CD4-positive, alpha-beta T cell treated with Interleukin-6 for 4 hours (primary cell): ENCODE measurements around the gene SCAF8.
"Not testable (repeated sequence)": the region's sequence is repeated elsewhere in the genome, so short reads cannot be mapped to it uniquely, and the experiment has no call there.

Experiments used
- DNase-seq: peaks from one replicate; pipeline ENCODE4 v3.0.0-alpha.2; 2020; ENCODE audit warnings: mixed read lengths

Gene SCAF8, protein sequence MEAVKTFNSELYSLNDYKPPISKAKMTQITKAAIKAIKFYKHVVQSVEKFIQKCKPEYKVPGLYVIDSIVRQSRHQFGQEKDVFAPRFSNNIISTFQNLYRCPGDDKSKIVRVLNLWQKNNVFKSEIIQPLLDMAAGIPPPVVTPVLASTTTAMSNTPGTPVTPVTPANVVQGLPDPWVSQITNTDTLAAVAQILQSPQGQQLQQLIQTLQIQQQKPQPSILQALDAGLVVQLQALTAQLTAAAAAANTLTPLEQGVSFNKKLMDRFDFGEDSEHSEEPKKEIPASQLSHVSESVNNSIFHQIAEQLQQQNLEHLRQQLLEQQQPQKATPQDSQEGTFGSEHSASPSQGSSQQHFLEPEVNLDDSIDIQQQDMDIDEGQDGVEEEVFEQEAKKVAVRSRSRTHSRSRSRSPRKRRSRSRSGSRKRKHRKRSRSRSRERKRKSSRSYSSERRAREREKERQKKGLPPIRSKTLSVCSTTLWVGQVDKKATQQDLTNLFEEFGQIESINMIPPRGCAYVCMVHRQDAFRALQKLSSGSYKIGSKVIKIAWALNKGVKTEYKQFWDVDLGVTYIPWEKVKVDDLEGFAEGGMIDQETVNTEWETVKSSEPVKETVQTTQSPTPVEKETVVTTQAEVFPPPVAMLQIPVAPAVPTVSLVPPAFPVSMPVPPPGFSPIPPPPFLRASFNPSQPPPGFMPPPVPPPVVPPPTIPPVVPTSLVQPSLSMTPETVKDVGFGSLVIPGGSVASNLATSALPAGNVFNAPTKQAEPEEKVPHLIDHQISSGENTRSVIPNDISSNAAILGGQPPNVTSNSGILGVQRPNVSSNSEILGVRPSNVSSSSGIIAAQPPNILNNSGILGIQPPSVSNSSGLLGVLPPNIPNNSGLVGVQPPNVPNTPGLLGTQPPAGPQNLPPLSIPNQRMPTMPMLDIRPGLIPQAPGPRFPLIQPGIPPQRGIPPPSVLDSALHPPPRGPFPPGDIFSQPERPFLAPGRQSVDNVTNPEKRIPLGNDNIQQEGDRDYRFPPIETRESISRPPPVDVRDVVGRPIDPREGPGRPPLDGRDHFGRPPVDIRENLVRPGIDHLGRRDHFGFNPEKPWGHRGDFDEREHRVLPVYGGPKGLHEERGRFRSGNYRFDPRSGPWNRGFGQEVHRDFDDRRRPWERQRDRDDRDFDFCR (N-terminal part only)

DNA sequence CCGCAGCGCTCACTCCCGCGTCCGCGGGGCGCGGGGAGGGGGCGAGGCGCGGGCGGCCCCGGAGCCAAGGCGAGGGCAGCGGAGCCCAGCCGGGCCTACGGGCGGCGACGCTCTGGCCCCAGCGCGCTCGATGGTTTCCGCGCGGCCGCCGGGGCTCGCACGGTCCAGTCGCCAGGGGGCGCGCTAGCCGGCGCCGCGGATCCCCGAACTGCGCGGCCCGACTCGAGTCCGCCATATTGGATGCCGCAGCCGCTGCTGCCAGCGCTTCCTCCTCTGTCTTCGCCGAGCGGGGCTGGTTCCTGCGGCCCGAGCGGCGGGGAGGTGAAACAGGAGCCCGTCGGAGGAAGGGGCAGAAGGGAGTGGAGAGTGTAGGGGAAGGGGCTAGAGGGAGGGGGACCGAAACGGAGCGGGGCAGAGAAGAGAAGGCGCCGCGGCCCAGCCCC lies at the start of gene SCAF8:
Gene SCAF8, plus strand, starts transcription at position 234 of the 443 bp plus-strand sequence. CDS start 485 bp downstream, outside the sequence.
- DNase-seq: peak; percentile 86

DNA sequence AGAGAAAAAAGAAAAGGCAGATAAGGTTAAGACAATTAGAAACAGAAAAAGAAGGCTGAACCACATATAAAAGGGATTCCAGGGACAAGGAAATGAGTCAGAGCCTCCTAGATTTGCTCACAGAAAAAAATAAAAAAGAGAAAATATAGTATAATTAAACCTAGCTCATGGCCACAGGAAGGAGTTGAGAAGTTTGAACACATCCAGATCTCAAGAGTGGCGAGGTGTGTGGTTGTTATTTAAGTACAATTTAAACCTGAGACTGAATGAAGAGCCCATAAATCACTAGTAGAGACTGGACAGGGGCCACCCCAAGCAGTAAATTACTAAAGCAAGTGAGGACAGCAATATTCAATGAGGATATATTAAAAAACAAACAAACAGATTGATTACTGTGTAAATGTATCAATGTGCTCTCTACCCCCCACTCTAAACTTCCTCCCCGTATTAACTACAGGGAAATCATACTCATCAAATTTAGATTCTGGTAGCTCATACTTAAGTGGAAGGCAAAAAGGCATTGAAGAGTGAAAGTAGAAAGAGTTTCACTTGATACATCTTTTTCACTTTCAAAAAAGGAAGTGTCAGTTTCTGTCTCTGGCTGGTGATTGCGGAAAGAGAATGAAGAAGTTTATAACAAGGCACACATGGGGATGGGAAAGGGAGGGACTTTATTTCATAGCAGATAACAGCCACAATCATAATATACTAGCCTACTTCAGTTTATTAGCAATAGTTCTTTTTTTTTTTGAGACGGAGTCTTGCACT lies 49.3 kb upstream of the SCAF8 start:
- no peak for DNase-seq

DNA sequence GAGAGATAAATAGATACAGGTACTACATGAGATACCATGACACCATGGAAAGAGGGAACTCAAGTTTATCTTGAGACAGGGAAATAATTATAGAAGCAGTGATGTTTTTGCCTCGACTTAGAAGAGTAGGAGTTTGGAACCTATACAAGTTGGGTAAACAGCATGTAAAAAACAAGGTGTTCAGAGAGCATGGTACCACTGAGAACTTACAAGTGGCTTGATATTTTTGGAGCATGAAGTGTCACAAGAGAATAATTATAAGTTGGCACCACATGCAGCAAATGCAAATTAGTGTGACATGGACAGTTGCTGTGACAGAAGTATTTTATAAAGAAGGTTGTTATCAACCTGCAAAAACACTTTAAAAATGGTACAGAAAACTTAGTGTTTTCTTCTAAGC lies 47.1 kb upstream of the SCAF8 start:
- DNase-seq: no peak

DNA sequence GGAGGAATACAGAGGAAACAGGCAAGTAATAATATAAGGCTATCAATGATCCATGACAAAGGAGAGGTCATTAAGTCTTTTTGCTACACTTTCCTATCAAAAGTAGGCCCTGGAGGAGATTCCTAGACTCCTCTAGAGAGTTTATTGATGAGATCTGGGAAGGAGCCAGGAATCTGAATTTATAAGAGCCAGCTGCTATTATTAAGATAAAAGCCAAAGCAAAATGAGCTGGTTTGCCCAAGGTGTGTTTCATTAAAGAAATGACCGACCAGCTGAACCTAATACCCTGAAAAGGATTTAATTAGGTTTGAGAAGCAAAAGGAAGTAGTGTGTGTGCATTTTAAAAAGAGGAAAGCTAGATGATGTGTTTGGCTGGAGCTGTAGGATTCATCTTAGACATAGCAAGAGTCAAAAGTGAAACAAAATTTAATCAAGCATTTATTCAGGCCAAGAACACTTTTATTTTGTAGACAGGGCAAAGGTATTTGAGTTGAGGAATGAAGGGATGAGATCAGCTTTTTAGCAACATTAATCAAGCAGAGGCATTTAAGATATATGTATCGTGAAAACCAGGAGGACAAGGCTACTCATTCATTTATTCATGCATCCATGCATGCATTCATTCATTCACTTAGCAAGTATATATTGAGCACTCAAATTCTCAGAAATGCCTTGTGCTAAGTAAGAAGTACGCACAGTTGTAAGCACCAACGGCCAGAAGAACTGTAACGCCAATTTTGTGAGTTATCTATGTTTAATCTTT lies 43.5 kb upstream of the SCAF8 start:
- no peak for DNase-seq

DNA sequence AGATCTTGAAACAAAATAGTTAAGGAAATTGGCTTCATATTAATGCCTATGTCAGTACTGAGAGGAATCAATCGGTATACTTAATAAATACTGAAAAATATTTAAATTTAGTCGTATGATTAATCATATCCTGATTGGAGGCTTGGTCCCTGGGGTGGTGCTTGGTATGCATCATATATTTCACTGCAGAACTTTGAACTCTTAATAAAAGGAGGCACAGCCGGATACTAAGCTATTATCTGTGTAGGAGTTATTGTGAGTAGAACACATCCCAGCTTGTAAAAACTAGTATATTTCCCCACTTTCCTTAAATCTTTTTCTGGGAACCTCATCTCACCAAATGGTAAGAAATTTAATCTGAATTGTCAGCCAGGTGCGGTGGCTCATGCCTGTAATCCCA lies 42.4 kb upstream of the SCAF8 start:
- DNase-seq: no peak

DNA sequence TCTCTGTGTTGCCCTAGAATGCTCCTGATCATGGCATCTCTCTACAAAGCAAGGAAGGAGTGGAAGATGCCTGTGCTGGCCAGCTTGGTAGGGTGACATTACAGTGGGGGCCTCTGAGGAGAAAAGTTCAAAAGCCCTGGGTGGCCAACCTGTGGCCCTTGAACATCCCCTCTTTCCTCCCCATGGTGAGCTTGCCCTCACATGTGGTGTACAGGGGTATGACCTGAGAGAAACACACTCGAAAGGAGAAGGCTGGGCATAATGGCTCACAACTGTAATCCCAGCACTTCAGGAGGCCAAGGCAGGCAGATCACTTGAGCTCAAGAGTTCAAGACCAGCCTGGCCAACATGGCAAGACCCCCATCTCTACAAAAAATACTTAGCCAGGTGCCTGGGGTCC lies 36.6 kb upstream of the SCAF8 start:
- no peak for DNase-seq

DNA sequence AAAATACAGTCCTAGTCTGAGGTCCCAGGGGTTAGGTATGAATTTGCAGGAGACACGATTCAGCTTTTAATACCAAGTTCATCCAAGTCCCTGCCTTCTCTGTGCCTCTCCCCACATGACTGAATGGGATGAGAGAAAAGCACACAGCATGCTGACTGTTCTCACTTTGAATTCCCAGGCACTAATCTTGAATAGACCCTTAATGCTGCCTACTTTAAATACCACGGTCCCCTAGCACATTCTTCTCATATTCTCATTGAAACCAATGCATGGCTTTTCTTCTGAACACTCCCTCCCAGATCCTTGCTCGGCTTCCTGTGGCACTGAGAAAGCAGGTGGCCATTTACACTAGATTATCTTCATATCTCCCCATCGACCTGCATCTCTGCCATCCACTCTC lies 30.1 kb upstream of the SCAF8 start:
- DNase-seq: no peak

DNA sequence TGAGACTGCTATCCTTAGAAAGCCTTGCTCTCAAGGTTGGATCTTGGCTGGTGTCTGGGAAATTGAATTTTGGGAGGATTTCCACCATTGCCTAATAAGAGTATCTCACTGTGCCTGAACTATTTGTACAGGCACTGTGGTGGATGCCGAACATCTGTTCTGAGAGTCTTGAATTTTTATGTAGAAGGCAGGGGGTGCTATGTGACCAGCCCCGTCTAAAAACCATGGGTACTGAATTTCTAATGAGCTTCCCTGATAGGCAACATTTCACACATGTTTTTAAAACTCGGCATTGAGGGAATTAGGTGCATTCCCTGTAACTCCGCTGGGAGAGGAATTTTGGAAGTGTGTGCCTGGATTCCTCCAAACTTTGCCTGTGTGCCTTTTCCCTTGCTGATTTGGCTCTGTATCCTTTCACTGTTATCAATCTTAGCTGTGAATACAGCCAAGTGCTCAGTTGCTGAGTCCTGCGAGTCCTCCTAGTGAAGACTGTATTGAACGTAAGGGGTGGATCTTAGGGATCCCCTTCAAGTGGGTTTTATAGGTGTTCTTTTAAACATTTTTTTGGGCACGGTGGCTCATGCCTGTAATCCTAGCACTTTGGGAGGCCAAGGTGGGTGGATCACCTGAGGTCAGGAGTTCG lies 27.6 kb upstream of the SCAF8 start:
- peak; percentile 3 for DNase-seq

DNA sequence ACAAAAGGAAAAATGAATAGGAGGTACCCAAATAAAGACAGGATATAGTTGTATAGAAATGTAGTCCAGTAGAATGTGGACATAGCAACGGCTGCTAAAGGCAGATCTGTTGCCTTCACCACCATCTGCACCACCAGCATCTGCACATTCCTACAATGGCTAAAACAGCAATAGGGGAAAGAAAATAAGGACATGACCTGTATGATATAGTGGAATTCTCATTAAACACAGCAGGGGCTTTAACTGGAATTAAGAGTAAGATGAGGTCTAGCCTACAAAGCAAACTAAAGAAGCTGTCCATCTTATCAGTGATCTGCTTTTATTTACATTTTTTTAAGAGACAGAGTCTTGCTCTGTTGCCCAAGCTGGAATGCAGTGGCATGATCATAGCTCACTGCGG lies 26.8 kb upstream of the SCAF8 start:
- DNase-seq: no peak

DNA sequence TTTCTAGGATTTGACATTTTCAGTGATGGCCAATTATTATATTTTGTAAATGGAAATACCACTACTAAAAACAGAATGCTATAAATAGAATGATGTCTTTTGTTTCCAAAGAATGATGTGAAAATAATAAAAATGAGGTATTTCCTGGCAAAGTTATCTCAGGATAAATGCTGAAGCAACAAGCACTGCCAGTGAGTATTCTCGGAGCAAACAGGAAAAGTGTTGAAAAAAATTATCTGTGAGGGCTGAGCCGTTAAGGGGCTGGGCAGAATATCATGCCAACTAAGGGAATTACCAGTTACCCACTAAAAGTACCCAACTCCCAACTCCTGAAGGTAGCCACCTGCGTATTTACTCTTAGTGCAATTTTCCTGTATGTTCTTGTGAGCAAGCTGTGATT lies 23.6 kb upstream of the SCAF8 start:
- no peak for DNase-seq

DNA sequence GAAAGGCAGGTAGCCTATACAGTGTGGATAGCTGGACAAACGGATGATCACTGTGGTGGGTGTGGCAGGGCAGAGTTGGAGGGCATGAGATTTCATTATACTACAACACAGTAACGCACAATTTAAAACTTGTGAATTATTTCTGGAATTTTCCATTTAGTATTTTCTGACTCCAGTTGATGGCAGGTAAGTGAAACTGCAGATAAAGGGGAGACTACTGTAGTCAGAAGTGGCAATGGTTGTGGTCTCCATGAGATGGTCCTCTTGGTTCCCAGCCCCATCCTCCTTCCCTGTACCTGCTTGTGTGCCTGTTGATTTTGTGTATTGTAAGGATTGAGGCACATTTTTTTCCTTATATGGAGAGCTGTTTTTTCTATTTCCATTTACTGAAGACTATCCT lies 22.5 kb upstream of the SCAF8 start:
- no peak for DNase-seq

DNA sequence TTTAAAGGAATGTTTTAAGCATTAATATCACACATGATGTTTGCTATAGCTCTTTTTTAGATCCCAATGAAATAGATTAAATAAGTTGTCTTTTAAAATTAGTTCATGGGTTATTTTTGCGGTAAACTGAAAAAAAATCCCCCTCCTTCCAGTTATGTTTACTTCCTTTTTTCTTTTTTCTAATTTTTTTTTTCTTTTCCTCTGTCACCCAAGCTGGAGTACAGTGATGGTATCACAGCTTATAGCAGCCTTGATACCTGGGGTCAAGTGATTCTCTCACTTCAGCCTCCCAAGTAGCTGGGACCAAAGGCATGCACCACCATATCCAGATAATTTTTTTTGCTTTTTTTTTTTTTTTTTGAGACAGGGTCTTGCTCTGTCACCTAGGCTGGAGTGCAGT lies 17.8 kb upstream of the SCAF8 start:
- no peak for DNase-seq

DNA sequence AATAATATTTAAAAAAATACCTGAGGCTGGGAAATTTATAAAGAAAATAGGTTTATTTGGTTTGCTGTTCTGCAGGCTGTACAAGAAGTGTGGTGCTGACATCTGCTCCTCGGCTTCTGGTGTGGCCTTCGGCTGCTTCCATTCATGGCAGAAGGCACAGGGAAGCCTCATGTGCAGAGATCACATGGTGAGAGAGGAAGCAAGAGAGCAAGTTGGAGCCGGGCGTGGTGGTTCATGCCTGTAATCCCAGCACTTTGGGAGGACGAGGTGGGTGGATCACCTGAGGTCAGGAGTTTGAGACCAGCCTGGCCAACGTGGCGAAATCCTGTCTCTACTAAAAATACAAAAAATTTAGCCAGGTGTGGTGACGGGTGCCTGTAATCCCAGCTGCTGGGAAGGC lies 16.9 kb upstream of the SCAF8 start:
- DNase-seq: not testable (repeated sequence)

DNA sequence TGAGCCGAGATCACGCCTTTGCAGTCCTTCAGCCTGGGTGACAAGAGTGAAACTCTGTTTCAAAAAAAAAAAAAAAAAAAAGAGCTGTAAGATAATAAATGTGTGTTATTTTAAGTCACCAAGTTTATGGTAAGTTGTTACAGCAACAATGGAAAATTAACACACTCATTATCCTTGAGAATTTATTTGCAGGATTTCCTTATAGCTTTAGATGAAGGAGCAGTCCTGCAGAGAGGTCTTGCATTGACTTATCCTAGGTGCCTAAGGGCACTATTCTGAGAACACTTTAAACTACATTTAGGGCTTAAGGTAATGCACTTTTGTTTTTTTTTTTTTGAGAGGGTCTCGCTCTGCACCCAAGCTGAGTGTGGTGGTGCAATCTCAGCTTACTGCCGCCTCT lies 13.8 kb upstream of the SCAF8 start:
- no peak for DNase-seq

DNA sequence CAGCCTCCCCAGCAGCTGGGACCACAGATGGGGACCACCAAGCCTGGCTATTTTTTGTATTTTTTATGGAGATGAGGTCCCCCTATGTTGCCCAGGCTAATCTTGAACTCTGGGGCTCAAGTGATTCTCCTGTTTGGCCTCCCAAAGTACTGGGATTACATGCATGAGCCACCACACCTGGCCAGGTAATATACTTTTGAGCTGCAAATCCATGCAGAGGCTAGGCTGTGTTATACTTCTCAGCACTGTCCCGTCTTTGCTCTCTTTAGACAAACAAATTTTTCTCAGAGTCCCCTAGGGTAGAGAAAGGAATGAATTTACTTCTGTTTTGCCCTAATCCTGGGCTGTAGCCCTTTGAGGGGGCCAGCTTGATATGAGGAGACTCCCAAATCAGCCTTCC lies 13.4 kb upstream of the SCAF8 start:
- DNase-seq: no peak

DNA sequence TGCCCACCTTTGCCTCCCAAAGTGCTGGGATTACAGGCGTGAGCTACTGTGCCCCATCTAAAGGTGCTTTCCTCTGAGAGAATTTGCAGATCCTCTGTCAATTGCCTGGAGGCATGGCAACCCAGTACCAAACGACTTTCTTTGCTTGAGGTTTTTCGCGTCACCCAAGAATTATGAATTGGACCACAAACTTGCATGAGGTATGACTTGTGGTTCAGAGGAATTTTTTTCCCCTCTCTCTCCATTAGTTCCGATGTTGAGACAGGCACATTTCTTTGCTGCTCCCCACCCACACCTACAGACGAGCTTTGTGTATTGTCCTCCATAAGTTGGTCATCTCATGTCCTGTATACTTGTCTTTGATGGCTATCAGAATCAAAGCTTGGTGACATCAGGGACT lies 11.8 kb upstream of the SCAF8 start:
- no peak for DNase-seq

DNA sequence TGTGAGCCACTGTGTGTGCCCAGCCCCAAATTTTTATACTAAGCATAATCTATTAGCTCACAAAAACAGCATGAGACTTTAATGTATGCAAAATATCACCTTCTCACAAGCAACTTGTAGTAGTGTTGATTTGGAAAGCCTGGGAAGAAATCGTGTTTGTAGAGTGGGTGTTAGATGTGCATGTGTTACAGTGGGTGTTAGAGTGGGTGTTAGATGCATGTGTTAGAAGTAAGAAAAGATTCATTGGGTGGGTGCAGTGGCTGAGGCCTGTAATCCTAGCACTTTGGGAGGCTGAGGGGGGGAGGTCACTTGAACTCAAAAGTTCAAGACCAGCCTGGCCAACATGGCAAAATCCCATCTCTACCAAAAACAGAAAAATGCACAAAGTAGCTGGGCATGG lies 6.3 kb upstream of the SCAF8 start:
- no peak for DNase-seq

DNA sequence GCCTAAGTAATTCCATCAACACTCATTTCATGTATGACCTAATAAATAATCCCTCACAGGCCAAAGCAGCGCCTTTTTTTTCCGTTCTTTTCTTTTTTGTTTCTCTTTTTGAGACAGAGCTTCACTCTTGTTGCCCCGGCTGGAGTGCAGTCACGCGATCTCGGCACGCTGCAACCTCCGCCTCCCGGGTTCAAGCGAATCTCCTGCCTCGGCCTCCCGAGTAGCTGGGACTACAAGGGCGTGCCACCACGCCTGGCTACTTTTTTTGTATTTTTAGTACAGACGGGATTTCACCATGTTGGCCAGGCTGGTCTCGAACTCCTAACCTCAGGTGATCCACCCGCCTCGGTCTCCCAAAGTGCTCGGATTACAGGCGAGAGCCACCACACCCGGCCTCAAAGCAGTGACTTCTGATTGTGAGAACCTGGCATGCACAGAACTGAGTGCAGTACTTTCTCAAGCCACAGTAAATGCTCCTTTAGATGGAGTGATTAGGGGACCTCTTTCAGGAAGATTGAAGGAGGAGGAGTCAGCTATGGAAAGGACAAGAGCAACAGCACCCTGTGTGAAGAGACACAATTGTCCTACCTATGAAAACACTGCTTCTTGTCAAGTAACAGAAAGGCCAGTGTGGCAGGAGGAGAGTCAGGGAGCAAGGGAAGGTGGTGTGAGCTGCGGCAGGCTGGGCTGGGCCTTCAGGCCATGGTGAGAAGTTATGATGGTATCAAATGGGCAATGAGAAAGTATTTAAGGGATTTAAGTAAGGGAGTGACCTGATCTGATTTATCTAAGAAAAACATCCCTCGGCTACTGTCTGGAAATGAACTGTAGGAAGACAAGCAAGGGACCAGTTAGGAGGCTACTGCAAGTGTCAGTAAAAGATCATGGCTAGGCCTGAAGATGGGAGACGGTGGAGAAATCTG lies 1.7 kb upstream of the SCAF8 start:
- no peak for DNase-seq

DNA sequence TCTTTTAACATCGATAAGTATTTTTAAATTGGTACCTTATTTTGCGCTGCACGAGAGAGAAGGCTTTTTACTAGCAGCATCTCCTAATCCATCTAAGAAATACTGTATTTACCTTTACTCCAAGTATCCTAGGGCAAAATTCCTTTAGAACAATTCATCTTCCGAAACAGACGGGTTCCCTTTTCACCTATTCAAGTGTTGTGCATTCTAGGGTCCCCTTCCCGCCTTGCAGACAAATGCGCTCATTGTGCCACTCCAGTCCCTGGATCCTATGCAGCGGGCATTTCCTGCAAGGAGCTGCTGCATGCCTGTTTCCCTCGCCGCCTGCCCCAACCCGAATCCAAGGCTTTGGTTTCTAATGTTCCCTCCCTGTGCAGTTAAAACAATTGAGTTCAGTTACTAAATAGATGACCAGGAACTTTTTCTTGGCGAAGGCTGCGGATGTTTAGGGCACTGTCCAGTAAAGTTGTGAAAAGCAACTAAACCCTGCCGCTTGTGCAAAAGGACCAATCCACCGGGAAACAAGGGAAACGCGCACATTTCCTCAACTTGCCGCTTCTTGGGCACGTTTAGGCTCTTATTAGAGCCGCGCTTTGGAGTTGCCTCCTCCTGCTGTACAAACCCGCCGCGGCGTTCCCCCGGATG lies 556 bp upstream of the SCAF8 start:
- DNase-seq: peak; percentile 8
